Neural progenitor cell (in vitro differentiated cells): ENCODE data around the gene CETP.

Experiments used
- CTCF ChIP-seq: fragments of 200-600 bp; sonication (generic); IDR thresholded peaks from 2 replicates; pipeline ENCODE4 v1.5.1; 2017; ENCODE audit warnings: antibody characterized with exemption, mild to moderate bottlenecking
- EZH2 ChIP-seq: fragments of 200-600 bp; sonication (generic); IDR thresholded peaks from 2 replicates; pipeline ENCODE4 v1.6.1; 2017; ENCODE audit warnings: antibody characterized with exemption, mild to moderate bottlenecking, moderate library complexity
- EZH2phosphoT487 ChIP-seq: fragments of 200-600 bp; sonication (generic); IDR thresholded peaks from 2 replicates; pipeline ENCODE4 v1.6.1; 2017; ENCODE audit warnings: antibody characterized with exemption

- no peak for TF ChIP-seq CTCF
- TF ChIP-seq EZH2: no peak
- TF ChIP-seq EZH2phosphoT487: no peak
Measured at GRCh38 chr16:56946767-56947603, 14.8 kb upstream of the CETP start.
